ENCODE measurements around the gene STAT4.

STAT4 gene

DNA sequence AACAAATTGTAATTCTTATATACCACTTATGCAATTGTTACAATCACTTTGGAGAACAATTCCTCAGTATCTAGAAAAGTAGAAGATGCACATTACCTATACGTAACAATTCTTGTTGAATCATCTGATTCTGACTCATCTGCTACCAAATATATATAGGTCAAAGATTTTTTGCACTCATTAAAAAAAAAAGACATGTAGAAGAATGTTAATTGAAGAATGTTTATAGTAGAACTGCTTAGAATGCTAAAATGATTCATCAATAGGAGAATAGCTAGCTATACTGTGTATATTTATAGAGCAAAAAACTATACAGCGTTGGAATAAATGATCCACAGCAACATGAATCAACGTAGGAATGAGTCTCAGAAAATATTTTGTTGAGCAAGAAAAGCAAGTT, 107.4 kb downstream of the STAT4 start:
- DNase-seq (ENCODE audit: low spot score): no peak

DNA sequence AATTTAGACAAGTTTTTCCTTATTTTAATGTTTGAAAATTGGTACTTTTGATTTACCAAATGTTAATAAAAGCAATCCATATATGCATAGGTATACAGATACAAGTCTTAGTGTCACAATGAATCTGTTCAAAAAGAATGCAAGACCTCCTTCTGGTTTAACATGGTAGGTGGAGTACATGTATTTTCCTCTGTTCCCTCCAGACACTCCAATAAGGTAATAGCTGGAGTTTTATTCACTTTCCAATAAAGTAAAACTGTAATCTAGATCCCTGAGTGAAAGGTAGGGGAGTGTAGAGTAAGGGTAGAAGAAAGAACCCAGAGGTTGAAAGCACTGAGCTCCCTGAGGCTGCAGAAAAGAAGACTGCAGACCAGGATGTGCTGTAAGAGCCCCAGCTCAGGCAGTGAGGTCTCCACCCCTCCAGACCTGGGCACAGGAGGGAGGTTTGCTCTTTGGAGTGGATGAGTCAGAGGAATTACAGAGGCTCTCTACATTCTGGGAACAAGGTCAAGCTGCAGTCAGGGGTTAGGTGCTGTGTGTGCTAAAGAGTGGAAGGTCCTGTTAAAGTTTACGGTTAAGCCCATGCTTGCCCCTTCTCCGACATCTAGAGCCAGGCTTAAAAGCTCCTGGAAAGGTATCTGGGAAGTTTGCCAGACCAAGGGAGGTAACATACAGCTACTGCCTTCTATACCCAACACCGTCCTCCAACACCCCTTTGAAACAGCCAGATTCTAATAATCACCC, 109.2 kb downstream of the STAT4 start:
- DNase-seq (ENCODE audit: low spot score): no peak

DNA sequence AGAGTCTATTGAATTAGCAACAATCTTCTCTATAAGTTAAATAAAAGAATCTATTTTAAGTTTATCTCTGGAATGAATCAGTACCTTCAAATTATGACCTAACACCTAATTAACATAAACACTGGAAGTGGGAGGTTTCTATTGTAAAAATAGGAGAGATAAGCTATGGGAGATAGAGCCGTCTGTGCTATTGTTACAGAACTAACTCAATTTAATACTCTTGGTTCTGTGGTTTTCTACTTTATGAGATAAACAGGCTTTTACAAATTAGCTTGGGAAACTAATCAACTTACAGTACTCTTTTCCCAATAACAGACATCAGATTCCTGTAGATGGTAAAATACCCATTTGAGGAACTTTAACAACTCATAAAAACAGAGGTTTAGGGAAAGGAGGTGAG, 111.2 kb downstream of the STAT4 start:
- no peak for DNase-seq (ENCODE audit: low spot score)

DNA sequence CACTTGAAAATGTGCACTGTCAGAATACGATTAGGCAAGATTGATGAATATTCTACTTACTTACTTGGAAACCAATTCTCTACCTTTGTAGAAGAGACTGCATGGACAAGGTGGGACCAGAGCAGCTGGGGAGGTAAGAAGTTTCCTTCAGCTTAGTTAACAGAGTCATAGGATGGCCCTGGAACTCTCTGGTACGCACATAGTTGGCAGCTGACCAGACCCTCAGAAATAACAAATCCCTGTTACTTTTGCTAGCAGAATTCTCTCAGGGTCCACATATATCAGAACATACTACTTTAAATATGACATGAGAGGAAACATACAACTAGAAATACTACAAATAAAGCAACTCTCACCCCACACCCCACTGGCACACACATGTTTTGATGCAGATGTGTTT, 112.1 kb downstream of the STAT4 start:
- DNase-seq (ENCODE audit: low spot score): no peak

DNA sequence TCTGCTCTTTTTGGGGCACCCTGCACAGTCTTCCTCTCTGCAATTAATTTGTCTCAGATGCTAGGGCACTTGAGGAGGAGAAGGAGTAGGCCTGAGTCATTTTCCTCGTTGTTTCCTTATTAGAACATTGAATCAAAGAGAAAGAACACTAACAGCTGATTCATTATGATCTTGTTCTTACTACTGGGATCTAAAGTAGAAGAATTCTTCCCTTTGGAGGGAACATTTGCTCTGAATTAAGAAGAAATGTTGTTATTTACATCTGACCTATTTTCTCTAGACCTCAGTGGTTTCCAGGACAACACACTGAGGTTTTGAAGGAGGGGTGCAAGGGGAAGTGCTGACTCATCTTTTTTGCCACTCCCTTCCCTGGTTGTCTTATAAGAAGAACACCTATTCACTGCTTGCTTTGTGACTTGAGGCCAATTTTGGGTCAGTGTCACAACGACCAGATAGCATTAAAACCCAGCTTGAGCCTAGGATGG, 112.5 kb downstream of the STAT4 start:
- DNase-seq (ENCODE audit: low spot score): peak; percentile 86

DNA sequence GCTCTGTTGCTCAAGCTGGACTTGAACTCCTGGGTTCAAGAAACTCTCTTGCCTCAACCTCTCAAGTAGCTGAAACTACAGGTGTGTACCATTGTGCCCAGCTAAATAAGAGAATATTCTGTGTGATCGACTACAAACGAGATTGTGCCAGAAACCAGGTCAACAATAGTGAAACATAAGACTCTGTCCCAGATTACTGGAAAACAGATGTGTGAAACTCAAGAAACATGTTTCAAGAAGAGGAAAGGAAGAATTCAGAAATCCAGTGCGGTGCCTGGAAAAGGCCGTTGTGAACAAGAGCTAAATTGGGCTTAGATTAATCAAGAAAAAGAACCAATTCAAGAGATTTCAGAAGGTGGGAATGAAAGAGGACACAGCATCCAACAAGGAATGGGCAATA, 113.4 kb downstream of the STAT4 start:
- DNase-seq (ENCODE audit: low spot score): no peak

DNA sequence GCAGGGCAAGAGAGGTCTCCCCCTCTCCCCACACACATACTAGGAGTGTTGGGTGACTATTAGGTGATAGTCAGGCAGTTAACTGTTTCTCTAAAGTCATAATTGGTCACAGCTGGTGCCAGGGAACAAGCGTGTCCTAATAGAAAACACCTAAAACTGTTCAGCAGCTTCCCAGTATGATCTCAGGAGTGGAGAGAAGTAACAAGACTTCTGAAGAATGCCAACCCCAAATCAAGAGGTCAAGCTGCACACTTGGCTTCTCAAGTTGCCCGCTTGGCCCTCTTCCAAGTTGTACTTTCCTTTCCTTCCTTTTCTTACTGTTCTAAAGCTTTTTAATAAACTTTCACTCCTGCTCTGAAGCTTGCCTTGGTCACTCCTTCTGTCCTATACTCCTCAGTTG, 114.4 kb downstream of the STAT4 start:
- DNase-seq (ENCODE audit: low spot score): no peak

DNA sequence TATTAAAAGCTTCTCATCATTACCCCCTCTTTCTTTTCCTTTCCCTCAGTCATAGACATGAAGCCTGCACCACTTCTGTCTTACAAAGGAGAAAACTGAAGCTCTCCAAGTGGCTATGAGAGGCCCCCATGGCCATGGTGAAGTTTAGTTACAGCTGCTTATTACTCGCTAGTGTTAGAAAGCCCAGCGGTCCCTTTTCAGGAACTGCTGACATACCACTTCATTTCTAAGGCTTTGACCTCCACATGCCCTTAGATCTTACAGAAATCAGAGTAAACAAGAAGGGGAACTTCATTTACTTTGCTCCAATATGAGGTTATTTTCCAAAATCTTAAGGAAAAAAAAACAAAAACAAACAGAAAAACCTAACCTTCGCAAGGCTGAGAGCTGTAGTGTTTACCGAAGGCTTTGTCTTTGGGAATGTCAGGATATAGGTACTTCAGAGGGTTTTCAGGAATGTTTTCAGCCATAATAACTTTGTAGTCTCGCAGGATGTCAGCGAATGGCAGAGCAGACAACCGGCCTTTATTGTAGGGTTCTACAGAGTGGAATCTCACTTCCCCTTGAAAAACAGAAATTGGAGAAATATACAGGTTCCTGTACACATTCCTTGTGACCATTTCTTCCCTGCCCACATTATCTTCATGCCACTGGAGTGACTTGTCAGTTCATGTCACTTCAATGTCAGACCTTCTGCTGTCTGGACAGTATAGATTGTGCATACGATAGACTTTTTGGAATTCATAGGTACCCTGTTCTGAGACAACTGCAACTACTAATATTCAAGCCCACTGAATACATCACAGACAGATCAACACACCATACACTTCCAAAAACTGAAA, 118.0 kb downstream of the STAT4 start:
- no peak for DNase-seq (ENCODE audit: low spot score)

DNA sequence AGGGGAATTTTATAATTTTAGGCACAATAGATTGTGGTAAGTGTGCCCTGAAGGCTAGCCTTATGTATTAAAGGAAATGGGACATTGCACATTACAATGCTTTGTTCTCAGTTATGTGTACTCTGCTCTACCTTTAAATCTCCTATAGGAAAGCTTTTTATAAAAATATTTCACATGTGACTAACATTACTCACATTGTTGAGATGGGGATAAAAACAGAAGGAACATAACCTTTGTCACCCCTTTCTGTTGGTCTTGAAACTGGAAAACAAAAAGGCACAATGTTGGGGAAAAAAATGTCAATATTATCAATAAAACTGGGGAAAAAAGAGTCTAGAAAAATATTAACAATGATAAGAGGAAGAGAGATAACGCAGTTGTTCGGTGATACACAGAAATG, 119.5 kb downstream of the STAT4 start:
- DNase-seq (ENCODE audit: low spot score): no peak

DNA sequence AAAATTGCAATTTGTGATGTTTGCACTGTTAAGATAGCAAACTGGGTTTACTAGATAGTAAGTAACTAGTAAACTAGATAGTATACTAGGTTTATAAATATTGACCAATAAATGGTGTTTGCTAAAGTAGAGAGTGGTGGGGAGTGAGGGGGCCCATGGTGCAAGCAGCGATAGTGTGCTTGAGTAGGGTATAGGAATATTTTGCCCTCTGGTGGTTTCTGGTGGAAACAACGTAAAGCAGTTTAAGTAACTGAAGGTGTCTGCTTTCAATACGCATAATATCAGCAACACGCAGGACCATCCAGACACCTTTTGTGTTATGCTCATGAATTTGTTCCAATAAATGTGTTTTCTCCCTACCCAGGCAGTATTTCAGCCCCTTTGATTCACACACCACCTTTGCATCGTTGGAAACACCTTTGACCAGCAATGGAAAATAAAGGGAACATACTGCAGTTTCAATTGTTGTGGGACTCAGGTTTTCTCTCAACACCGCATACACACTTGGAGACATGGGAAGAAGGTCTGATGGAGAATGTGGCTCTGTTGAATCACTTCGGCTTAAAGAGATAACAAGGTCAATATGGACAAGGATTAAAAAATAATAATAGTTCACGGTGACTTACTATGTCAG, 120.2 kb downstream of the STAT4 start:
- peak; percentile 68 for DNase-seq (ENCODE audit: low spot score)

DNA sequence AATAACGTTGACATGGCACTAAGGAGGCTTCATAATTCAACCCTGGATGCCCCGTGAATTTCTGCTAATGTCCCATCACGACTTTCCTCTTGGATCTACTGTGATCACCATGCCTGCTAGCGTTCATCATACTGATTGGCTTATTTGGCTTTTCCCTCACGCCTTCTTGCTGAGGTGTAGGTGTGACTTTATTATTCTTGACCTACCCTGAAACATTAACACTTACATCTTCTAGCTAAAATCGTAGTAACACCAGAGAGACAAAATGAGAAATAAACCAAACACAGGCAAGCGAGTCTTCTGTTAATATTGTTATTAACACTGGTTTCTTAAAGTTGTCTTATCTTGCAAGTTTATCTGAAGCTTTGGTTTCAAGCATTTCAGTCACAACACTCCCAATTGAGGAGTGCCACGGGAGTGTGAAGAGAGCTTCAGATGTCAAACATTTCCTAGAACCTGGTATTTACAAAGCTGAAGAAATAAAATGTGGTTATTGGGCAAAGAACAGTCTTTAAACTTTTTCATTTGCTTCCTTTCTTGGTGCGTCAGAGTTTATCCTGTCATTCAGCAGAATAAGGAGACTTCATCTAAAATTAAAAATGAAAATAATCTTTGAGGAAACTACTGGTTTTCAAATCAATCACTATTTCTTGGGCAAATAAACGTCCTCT, 121.4 kb downstream of the STAT4 start:
- peak; percentile 74 for DNase-seq (ENCODE audit: low spot score)

DNA sequence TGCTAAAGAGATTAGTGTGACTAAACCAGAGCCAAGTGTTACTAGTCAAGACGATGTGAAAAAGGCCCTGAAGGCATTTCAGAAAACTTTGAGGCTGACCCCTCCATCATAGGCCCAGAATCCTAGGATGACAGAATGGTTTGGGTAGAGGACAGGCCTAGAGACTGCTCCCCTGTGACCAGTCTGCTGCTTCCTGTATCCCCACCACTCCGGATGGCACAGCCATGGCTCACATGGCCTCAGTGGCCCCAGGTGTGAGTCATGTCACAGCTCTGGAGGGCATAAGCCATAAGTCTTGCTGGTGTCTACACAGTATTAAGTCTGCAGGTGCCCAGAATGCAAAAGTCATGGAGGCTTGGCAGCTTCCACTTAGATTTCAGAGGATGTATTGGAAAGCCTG, 124.4 kb downstream of the STAT4 start:
- DNase-seq (ENCODE audit: low spot score): no peak

DNA sequence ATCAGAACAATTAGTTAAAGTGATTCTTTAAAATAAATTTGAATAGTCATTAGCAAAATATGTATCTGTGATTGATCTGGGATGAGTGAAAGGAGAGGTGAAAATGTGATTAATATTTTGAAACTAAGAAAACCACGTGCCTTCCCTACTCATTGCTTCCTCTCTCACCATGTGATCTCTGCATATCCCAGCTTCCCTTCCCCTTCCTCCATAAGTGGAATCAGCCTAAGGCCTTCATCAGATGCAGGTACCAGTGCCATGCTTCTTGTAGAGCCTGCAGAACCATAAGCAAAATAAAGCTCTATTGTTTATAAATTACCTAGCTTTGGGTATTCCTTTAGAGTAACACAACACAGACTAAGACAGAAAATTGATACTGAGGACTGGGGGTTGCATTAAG, 125.7 kb downstream of the STAT4 start:
- no peak for DNase-seq (ENCODE audit: low spot score)

DNA sequence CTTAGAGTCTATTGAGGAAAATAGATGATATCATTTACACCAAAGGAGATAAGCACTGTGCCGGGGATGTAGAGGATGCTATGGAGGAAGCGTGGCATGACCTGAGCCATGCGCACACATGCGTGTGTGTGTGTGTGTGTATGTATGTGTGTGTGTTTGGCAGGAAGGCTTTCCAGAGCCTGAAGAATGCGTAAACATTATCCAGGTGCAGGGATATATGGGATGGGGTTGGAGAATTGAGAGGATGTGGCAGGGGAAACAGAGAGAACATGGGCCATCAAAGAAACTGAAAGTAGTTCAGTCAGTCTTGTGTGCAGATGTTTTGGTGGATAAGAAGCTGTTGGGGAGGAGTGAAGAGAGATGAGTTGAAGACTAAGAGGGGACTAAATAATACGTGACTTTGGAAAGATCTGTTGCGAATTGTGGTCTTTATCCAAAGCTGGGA, 127.5 kb downstream of the STAT4 start:
- peak; percentile 48 for DNase-seq (ENCODE audit: low spot score)

DNA sequence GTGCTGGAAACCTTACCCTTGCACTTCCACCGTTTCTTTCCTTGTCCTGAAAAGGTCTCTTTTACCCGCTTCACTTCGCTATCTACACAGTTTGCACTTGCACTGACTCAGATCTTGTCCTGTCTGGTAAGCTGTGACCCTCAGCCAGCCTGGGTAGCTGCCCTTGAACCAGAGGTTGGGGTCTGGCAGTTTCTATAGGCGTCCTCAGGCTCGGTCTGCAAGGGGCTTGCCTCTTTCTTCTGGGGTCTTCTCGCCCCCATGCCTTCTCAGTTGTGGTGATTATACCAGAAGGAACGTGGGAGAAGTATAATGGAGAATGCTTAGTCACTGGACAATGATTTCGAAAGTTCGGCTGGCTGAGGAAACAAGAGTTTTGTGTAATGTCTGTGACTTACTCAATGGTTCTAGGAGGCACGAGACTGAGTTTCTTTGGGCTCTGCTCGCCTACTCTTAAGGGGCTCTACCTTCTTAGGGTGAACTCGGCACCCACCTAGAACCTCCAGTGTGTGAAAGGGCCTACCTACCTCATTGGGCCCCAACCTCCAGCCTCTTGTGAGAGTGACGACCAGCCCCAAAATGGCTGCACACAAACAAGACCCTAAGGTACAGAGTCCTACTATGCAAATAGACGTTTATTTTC, 129.9 kb downstream of the STAT4 start:
- no peak for DNase-seq (ENCODE audit: low spot score)

DNA sequence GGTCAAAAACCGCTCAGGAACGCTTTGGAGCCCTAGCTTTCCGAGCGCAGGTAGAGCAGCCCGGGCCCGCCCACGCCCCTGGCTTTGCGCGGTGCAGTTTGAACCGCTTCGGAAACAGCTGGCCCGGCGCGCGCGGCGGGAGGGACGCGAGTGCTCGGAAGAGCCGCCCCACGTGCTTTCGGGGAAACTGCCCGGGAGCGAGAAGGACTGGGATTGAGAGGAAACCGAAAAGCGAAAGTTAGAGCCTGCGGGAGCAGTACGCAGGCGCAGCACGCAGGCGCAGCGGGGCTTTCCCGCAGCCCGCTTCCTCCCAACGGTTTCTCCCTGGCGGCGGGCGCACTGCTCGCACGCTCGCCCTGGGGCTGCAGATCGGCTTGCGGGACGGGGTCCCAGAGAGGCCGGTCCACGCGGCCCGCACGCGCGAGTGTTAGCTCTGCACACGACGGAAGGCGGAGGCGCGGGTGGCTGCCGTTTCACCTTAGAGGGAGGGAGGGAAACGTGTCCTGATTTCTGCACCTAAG, 130.5 kb downstream of the STAT4 start:
- peak; percentile 95 for DNase-seq (ENCODE audit: low spot score)

DNA sequence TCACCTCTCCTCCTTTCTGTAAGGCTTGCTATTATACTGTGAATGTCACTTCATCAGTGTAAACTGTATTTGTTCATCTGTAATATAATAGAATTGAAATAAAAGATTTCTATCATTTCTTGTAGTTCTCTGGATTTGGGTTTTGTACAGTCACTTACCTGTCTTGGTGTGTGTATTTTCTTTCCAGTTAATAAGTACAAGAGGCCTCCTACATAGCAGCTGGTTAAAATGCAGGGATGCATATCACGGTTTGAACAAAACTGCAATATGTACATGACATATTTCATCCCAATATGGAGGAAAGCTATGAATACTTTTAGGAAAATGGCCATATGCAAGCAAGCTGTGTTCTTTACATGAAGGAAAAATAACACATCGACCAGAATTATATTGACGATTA, 131.4 kb downstream of the STAT4 start:
- DNase-seq (ENCODE audit: low spot score): no peak

DNA sequence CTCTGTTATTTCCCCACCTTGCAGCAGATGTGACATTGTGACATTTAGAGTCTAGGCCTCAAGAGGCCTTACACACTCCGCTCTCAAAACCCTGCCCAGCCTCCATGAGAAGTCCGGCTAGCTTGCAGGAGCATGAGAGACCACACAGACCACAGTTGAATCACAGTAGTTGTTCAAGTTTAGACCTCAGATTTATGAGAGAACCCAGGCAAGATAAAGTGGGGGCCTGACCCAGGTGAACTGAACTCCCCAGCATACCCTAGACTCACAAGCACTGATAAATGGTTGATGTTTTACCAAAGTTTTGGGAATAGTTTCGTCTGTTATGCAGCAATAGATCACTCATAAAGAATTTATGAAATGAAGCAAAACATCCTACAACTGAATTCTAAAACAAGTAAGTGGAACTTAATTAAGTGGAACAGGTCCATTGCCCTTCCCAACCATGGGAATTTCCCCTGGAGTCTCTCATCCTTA, 132.1 kb downstream of the STAT4 start:
- no peak for DNase-seq (ENCODE audit: low spot score)

DNA sequence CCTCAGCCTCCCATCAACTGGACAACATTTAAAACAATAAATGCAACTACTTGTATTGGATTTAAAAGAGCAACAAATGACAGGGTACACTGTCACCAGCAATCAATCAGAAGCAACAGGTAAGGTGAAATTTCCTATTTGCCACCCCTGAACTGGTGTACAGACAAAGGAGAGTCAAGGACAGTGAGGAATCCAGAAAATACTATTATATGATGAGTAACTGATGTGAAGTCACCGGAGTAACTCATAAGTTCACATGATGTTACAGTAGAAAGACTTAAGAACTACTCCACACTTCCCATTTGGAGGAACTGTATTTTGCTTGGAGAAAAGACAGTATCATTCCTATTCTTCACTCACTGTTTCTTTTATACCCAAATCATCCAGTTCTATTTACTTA, 132.7 kb downstream of the STAT4 start:
- no peak for DNase-seq (ENCODE audit: low spot score)

DNA sequence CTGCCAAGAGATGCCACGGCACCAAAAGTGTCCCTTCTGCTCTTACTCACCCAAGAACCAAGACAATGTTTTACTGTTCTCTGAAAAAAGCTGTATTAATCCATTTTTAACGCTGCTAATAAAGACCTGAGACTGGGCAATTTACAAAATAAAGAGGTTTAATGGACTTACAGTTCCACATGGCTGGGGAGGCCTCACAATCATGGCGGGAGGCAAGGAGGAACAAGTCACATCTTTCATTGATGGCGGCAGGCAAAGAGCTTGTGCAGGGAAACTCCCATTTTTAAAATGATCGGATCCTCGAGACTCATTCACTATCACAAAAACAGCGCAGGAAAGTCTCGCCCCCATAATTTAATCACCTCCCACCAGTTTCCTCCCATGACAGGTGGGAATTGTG, 135.0 kb downstream of the STAT4 start:
- DNase-seq (ENCODE audit: low spot score): no peak

DNA sequence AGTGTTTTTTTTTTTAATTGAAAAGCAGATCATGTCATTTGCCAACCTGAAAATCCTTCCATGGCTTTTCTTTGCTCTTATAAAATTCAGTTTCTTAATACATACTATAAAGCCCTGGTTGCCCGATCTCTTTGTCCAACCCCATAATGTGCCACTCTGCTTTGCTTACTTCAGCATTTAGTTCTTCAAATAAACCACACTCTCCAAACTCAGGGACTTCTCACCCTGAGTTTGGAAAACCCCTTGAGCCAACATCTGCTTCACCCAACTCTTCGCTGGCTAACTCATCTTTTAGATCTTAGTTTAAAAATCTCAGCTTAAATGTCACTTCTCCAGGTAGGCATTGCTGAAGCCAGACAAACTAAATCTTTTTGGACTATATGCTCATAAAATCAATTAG, 135.6 kb downstream of the STAT4 start:
- no peak for DNase-seq (ENCODE audit: low spot score)

DNA sequence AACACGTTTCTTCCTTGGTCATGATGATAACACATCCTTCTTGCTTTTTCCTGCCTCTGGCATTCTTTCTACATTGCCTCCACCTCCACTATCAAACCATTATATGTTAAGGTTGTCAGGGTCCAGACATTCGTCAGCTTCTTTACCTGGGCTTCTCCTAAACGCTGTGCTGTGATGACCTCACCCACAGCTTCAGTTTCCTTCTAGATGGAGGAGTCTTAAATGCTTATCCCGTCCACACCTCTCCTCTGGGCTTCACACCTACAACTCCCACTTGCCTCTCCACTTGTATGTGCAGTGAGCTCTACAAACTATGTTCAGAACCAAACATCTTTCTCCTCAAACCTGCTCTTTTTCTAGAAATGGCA, 136.2 kb downstream of the STAT4 start:
- DNase-seq (ENCODE audit: low spot score): no peak

All from CD4-positive, alpha-beta T cell treated with Interleukin-15 for 4 hours (primary cell).